ENCODE results near the gene PIP5K1B. TPM values are rescaled to one million over a fixed set of nuclear protein-coding genes. Genes with fewer than 3 reads are reported as not detected.

The PIP5K1B gene
- polyA plus RNA-seq, 1 donor (not counting 4 experiments of a cell fraction or from before 2014, with no cell fraction given): not detected

- dilution Hi-C loops (cut with MboI; ENCODE audit: extremely low pct_ligation_motif_present, low sequenced_read_pairs): no loop called here
- H3K9me3 ChIP-seq (ENCODE audit: control insufficient read depth, low read depth, low read length): no peaks in the 10 kb centered on the region
Observed at GRCh38 chr9:68832101-68832500, 127.1 kb downstream of the PIP5K1B start.

GRCh38 chr9:68832861-68833518, 128.0 kb downstream of the PIP5K1B start:
- Histone ChIP-seq H3K36me3 (ENCODE audit: control insufficient read depth in 2 of 2, extremely low read depth in 1 of 2, insufficient read depth in 2 of 2, low read length in 2 of 2) (no peaks in the 10 kb centered on the region), H3K9me1 (ENCODE audit: control insufficient read depth, extremely low read depth, insufficient read depth, low read length) (no peaks in the 10 kb centered on the region), H3K27me3 (ENCODE audit: control insufficient read depth, extremely low read depth, insufficient read depth, low read length) (no peaks in the 10 kb centered on the region), H3K4me1 (ENCODE audit: control insufficient read depth, extremely low read depth, insufficient read depth, low read length) (no peaks in the 10 kb centered on the region), H3K9me3 (ENCODE audit: control insufficient read depth, low read depth, low read length) (no peaks in the 10 kb centered on the region), H2AFZ (ENCODE audit: control insufficient read depth, low read length) (no peak overlapping the region), H3K27ac (ENCODE audit: control insufficient read depth, insufficient read depth, low read length) (no peak overlapping the region), H3K4me3 (ENCODE audit: control insufficient read depth in 2 of 3, extremely low read depth in 1 of 3, insufficient read depth in 2 of 3, low read depth in 1 of 3, low read length in 3 of 3) (no peak overlapping the region), H3K4me2 (ENCODE audit: control insufficient read depth, extremely low read depth, insufficient read depth, low read depth, low read length) (no peak overlapping the region), H4K20me1 (ENCODE audit: control insufficient read depth, extremely low read depth, insufficient read depth, low read length) (peaks cover 2% of the 10 kb centered on the region), H3K9ac (ENCODE audit: control insufficient read depth, extremely low read depth, insufficient read depth, low read length) (no peak overlapping the region), H3K79me2 (ENCODE audit: control insufficient read depth, insufficient read depth, low read length) (no peaks in the 10 kb centered on the region)
- DNase-seq (ENCODE audit: low read depth, low spot score): no peak
- FAIRE-seq: no peak
- TF ChIP-seq EZH2 (IDR thresholded peaks at IDR 0.05; ENCODE audit: low read length): no peak
- TF ChIP-seq CTCF (optimal IDR thresholded peaks at IDR 0.05 in 1 of 3, IDR thresholded peaks at IDR 0.05 in 1 of 3, conservative IDR thresholded peaks at IDR 0.05 in 1 of 3; ENCODE audit: extremely low read depth in 1 of 3, insufficient read depth in 2 of 3, low read length in 3 of 3): no peak
- dilution Hi-C loops (cut with MboI; ENCODE audit: extremely low pct_ligation_motif_present, low sequenced_read_pairs): no loop called here

More at GRCh38 chr9:68832101-68832500, 127.1 kb downstream of the PIP5K1B start:
- no peak for FAIRE-seq
- Histone ChIP-seq H3K4me2 (ENCODE audit: control insufficient read depth, extremely low read depth, insufficient read depth, low read depth, low read length) (no peak overlapping the region), H2AFZ (ENCODE audit: control insufficient read depth, low read length) (no peak overlapping the region), H3K4me1 (ENCODE audit: control insufficient read depth, extremely low read depth, insufficient read depth, low read length) (no peaks in the 10 kb centered on the region), H3K9me1 (ENCODE audit: control insufficient read depth, extremely low read depth, insufficient read depth, low read length) (no peaks in the 10 kb centered on the region), H3K79me2 (ENCODE audit: control insufficient read depth, insufficient read depth, low read length) (no peaks in the 10 kb centered on the region), H3K36me3 (ENCODE audit: control insufficient read depth in 2 of 2, extremely low read depth in 1 of 2, insufficient read depth in 2 of 2, low read length in 2 of 2) (no peaks in the 10 kb centered on the region), H3K4me3 (ENCODE audit: control insufficient read depth in 2 of 3, extremely low read depth in 1 of 3, insufficient read depth in 2 of 3, low read depth in 1 of 3, low read length in 3 of 3) (no peak overlapping the region), H3K9ac (ENCODE audit: control insufficient read depth, extremely low read depth, insufficient read depth, low read length) (no peak overlapping the region), H3K27me3 (ENCODE audit: control insufficient read depth, extremely low read depth, insufficient read depth, low read length) (no peaks in the 10 kb centered on the region), H3K27ac (ENCODE audit: control insufficient read depth, insufficient read depth, low read length) (no peak overlapping the region), H4K20me1 (ENCODE audit: control insufficient read depth, extremely low read depth, insufficient read depth, low read length) (peaks cover 2% of the 10 kb centered on the region)
- TF ChIP-seq CTCF (optimal IDR thresholded peaks at IDR 0.05 in 1 of 3, IDR thresholded peaks at IDR 0.05 in 1 of 3, conservative IDR thresholded peaks at IDR 0.05 in 1 of 3; ENCODE audit: extremely low read depth in 1 of 3, insufficient read depth in 2 of 3, low read length in 3 of 3): no peak
- no peak for DNase-seq (ENCODE audit: low read depth, low spot score)
